GM21360 (cell line): Measurements from ENCODE around the gene PDE2A.

Experiments used
- ATAC-seq: cut with Tn5 transposase; IDR thresholded peaks from one replicate; pipeline ENCODE4 v1.9.1; 2021; ENCODE audit warnings: mild to moderate bottlenecking, moderate library complexity; ENCODE audit not compliant: unreplicated experiment

The PDE2A gene

DNA sequence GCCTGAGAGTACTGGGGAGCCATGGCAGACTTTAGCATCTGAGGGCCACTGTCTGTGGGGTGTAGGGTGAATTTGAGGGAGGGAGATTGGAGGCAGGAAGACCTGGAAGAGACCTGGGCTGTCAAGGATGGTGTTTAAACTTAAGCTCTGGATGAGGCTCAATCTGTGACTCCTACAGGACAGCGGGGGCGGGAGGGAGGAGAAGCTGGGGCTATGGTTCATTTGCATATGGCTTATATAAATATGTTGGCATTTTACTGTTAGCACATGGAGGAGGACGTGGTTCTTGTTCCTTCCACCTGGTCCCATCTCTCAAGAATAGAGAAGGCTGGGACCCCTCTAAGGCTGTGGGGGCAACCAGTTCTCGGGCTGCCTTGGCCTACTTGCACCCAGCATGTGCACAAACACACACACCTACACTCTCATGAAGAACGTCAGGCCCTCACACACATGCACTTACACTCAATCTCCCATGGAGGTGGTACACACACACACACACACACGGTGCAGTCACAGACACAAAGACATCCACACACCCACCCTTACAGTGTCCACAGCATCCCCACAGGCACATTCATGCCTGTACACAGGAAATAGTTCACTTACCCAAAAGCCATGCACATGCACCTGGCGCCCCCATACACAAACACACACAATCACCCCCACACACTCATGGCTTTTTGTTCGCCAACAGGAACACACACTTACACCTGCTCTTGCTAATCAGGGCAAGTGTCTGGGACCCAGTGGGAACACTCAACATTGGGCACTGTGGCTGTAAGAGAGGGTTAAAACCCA is 81.3 kb downstream of the PDE2A start:
- ATAC-seq = no peak

- no peak for ATAC-seq
These were observed 82.3 kb downstream of the PDE2A start for GRCh38 chr11:72591785-72592502.

GRCh38 chr11:72591023-72591422 is 83.2 kb downstream of the PDE2A start:
- ATAC-seq = no peak

DNA sequence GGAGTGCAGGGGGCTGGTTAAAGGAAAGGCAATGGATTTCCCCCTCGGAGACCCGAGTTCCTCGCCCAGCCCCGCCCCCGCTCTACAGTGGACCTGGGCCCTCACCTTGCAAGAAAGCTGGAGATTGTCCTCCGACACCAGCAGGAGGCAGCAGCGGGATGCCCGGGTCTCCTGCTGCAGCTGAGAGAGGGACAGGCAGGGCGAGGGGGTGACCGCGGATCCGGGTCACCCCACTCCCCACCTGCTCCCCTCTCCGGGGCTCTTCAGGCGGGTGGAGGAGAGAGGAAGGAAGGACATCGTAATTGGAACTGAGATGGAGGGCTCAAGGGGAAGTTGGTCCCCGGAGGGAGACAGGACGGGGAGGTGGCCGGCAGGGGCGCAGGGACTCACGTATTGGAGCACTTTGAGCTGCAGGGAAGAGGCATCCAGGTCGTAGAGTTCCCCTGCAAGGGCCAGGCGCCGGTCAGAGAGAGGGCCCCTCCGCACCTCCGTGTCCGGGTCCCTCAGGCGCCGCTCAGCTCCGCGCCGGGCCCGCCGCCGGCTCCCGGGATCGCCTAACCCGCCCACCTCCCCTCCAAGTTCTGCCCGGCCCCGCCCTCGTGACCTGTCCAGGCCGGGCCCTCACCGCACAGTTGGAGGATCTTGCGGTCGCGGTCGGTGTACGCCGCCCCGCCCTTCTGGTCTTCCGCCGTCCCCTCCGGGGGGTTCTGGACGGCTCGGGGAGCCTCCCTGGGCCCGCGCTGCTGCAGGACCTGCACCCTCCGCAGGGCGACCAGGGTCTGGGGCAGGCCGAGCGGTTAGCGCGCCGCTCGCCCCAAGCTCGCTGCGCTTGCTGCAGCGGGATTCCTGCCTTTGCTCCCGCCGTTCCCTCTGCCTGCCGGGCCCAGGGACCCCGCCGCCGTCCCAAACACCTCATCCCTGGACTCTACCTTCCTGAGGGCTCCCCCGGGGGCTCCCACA is 84.1 kb downstream of the PDE2A start:
- ATAC-seq = no peak

DNA sequence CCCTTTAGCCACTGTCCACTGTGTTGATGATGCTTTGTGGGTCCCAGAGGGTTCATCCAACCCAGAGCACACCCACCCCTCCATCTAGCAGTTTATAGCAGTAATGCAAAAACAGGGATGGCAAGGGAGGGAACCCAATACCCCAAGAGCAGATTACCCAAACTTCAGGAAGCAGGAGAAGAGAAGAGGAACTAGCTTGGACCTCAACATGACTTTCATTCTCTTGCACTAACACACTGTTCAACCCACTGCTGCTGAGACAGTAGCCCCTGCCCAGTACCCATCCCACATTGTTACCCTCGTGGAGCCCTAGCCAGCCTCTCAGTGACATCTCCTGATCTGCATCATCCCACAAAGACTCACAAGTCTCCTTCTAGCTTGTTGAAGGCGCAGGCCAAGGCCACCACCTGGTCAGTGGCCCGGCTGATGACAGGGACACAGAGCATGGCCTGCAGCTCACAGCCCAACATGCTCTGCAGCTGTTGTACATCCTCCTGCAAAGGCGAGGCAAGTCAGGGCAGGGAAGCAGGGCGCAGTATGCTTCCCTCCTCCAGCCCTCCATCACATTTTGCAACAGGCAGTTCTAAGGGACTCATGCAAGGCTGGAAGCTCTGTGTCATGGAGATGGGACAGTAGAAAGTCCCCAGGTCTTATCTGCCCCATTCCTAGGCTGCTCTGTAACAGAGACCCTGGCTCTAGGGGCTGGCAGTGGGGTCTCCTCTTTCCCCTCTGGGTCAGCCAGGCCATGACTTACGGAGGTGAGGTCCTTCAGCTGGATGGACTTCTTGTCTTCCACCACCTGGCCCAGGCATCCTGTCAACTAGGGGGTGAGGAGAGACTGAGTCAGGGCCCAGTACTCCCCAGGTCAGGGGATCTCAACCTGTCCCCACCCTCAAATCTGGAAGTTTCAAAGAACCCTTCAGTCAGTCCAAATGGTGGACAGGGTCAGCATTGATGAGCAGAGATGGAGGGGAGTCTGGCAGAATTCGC is 85.5 kb downstream of the PDE2A start:
- no peak for ATAC-seq

DNA sequence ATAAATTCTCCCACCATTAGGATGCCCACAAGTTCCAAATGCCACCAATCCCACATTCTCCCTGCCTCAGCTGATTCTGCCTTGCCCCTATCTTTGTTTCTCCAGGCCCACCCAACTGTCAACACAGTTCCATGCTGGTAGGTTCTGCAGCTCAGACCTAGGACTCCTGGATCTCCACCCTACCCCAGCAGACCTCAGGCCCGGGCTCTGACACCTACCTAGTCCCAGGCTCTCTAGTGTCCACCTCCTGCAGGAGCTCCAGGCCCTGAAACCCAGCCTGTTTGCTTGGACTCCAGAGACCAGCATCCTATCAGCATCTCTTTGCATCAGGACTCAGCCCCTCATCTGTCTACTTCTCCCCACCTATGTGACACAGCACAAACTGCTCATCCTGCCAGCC is 86.5 kb downstream of the PDE2A start:
- no peak for ATAC-seq

DNA sequence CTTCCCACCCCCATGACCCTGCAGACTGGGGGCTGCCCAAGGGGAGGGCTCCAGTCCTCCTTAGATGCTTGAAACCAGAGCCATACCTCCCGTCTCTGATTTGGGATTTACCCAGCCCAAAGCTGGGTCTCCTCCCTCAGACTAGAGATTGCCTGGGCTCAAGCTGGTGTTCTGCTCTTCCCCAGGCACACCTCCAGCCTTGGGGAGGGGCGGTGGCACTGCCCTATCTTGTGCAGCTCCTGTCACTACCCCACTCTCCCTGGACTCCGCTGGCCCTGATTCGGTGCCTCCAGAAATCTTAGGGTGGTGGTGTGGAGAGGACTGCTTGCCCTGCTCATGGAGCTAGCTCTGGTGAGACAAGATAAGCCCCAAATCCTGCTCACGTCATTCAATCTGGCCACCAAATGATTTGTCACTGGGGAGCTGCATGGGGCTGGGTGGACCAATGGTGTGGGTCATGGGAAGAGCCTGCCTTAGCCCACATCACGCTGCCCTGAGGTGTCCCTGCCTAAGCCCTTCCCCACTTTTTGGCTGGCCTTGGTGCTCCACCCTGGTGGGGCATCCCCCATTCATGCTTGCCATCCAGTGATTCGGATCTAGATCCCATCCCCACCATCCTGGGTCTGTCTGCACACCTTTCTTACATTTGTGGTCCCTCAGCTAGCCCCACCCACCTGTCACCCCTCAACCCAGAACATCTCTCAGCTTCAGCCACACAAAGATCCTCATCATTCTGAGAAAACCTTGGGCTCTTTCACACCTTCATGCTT is 87.7 kb downstream of the PDE2A start:
- ATAC-seq = no peak

- no peak for ATAC-seq
These were observed 88.4 kb downstream of the PDE2A start for GRCh38 chr11:72585762-72586311.

DNA sequence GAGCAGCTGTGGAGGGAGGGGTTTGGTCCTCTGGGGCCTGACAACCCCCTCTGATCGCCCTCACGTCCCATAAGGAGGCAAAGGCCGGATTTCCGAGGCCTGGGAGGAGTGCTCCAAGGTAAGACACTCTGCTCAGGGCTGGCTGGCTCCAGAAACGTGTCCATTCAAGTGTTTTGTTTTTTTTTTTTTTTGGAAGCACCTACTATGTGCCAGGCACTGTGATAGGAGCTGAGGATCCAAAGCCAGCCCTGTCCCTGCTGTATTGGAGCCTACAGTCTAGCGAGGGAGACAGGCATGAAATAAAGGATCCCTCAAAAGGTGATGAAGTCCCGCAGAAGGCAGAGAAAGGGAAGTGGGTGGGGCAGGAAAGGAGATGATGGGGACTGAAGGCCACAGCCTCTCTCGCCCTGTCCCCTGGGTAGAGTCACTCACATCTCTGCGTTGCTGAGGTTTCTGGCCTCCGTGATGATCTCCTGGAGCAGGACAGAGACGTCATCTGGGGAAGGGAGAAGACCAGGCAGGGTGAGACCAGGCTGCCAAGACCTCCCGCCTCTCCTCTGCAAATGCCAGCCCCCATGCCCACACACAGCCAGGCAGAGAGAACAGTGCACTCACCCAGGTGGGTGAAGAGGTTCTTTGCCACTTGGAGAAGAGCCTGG is 89.2 kb downstream of the PDE2A start:
- ATAC-seq = no peak

- ATAC-seq = no peak
These were observed 89.8 kb downstream of the PDE2A start for GRCh38 chr11:72584293-72584938.

GRCh38 chr11:72583616-72584292 is 90.5 kb downstream of the PDE2A start:
- no peak for ATAC-seq

GRCh38 chr11:72583177-72583553 is 91.1 kb downstream of the PDE2A start:
- ATAC-seq = no peak

GRCh38 chr11:72582206-72583176 is 91.7 kb downstream of the PDE2A start:
- ATAC-seq = no peak

DNA sequence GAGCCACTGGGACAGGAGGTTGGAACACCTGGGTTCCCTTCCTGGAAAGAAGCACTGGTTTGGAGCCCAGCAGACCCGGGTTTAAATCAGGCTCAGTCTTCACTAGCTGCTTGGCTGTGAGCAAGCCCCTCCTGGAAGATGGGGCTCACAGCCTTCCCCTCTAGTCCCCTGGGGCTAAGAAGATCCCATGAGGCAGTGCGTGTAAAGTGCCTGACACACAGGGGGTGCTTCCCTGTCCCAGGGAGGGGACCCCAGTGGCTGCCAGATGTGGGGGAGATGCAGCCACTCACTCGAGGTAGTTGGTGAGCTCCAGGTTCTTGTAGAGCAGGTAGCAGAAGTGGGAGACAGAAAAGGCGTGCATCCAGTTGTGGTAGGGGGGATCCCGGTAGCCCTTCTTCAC is 93.2 kb downstream of the PDE2A start:
- no peak for ATAC-seq

- no peak for ATAC-seq
These were observed 93.6 kb downstream of the PDE2A start for GRCh38 chr11:72580642-72580950.

DNA sequence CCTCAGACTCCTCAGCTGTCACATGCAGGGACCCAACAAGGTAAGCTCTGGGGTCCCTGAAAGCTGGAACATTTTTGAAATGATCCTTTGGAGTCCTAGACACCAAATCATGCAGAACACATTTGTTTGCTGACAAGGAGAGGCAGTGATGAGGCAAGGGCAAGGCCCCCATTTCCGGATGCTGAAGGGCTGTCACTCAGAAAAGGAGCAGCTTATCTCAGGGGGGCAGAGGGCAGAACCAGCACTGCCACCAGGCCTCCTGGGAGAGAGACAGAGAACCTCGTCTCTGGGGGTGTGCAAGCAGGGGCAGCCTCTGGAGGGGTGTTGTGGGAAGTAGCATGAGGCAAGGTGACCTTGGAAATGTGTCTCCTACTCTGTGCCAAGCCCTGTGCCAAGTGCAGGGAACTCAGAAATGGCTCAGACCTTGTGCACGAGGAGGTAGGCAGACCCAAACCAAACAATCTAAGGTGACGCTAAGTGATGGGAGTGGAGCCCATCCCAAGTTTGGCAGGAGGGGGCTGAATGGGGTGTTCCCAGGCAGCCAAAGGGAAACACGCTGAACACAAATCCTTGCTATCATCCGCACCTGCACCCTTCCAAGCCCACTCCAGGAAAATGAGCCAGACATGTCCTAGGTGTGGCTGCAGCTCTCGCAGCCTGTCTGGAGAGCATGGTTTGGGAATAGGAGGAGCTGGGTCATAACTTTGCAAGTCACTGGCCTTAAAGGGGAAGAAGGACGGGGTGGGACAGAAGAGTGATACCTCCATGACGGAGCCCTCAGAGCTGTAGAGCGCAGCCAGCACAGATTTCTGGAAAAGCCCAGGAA is 94.2 kb downstream of the PDE2A start:
- ATAC-seq = no peak
